Testis (tissue), 2 donors: Measurements from ENCODE around the gene DZIP1L.

Experiments used
- POLR2A ChIP-seq: fragments of 450-650 bp; IDR thresholded peaks from one replicate; pipeline ENCODE4 v1.6.1; 2017; ENCODE audit warnings: antibody characterized with exemption, mild to moderate bottlenecking, moderate library complexity
- TF ChIP-seq, protein P1 (sequence below), 3 experiments: fragments of 450-650 bp in 2 of 3; fragments of 200-600 bp in 1 of 3; sonication (generic) in 1 of 3; IDR thresholded peaks; one replicate each; pipeline ENCODE4 v1.5.1; 2016 to 2019; ENCODE audit warnings: antibody characterized with exemption in 3 of 3, mild to moderate bottlenecking in 2 of 3, moderate library complexity in 1 of 3

GRCh38 chr3:138125548-138126221, 10.3 kb upstream of the DZIP1L start:
- TF ChIP-seq, protein P1, sequence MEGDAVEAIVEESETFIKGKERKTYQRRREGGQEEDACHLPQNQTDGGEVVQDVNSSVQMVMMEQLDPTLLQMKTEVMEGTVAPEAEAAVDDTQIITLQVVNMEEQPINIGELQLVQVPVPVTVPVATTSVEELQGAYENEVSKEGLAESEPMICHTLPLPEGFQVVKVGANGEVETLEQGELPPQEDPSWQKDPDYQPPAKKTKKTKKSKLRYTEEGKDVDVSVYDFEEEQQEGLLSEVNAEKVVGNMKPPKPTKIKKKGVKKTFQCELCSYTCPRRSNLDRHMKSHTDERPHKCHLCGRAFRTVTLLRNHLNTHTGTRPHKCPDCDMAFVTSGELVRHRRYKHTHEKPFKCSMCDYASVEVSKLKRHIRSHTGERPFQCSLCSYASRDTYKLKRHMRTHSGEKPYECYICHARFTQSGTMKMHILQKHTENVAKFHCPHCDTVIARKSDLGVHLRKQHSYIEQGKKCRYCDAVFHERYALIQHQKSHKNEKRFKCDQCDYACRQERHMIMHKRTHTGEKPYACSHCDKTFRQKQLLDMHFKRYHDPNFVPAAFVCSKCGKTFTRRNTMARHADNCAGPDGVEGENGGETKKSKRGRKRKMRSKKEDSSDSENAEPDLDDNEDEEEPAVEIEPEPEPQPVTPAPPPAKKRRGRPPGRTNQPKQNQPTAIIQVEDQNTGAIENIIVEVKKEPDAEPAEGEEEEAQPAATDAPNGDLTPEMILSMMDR (IDR thresholded peaks at IDR 0.05): no peak
- TF ChIP-seq POLR2A: no peak
